ENCODE measurements around the gene CIITA. TPM values are rescaled to one million over a fixed set of nuclear protein-coding genes. Genes with fewer than 3 reads are reported as not detected.
"Not testable (repeated sequence)": the region's sequence is repeated elsewhere in the genome, so short reads cannot be mapped to it uniquely, and the experiment has no call there.

The CIITA gene
- total RNA-seq, 2 donors from 2014 or later, result 4.5 to 9.6 TPM

DNA sequence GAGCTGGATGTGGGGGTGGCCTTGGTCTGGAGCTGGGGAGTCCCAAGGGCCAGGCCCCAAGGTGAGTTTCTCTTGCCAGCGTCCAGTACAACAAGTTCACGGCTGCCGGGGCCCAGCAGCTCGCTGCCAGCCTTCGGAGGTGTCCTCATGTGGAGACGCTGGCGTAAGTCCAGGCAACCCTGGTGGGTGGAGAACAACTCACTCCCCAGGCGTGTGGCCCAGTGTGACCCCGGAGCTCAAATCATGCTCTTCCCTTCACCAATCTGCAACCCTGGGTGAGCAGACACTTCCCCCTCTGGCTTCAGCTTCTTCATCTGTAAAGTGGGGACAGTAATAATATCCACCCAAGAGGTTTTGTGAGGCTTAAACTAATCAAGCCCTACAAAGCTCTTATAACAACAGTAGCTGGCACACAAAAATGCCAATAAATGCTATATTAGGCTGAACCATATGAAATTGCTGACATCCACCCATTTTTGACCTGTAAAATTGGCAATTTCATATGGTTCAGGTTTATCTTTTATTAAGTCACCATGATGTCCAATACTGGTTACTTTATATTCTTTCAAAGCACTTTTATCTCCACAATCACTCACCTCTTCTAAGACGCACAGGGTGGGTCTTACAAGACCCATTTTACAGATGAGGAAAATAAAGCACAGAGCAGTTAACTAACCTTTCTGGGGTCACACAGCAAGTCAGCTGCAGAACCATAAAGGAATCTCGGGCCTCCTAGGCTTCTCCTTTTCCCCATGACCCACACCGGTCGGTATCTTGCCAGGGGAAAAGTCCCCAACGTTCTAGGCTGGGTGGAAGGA, 45.5 kb downstream of the CIITA start:
- Histone ChIP-seq H3K36me3 (no peaks in the 10 kb centered on the region), H3K4me3 (no peak overlapping the region), H3K4me1 (no peaks in the 10 kb centered on the region), H3K27me3 (no peaks in the 10 kb centered on the region), H3K9me3 (no peaks in the 10 kb centered on the region), H3K9ac (ENCODE audit: low read depth in 2 of 2, low read length in 2 of 2) (no peak overlapping the region), H3K27ac (no peak overlapping the region)
- intact Hi-C loops (cut with DNase I), result loop anchor here (10.0 kb wide), 1 partner anchor 258 kb away; no protein-coding TSS in a partner anchor
- TF ChIP-seq CTCF (IDR thresholded peaks at IDR 0.05), result no peak
- no peak for DNase-seq

- intact Hi-C loops (cut with DNase I), result loop anchor here (10.0 kb wide), 1 partner anchor 258 kb away; no protein-coding TSS in a partner anchor
- Histone ChIP-seq H3K27me3 (no peaks in the 10 kb centered on the region), H3K9me3 (no peaks in the 10 kb centered on the region), H3K27ac (no peak overlapping the region), H3K36me3 (no peaks in the 10 kb centered on the region), H3K4me1 (no peaks in the 10 kb centered on the region), H3K9ac (ENCODE audit: low read depth in 2 of 2, low read length in 2 of 2) (no peak overlapping the region), H3K4me3 (no peak overlapping the region)
- DNase-seq, result no peak
- TF ChIP-seq CTCF (IDR thresholded peaks at IDR 0.05), result no peak
Observed at GRCh38 chr16:10923146-10923649, 46.2 kb downstream of the CIITA start.

DNA sequence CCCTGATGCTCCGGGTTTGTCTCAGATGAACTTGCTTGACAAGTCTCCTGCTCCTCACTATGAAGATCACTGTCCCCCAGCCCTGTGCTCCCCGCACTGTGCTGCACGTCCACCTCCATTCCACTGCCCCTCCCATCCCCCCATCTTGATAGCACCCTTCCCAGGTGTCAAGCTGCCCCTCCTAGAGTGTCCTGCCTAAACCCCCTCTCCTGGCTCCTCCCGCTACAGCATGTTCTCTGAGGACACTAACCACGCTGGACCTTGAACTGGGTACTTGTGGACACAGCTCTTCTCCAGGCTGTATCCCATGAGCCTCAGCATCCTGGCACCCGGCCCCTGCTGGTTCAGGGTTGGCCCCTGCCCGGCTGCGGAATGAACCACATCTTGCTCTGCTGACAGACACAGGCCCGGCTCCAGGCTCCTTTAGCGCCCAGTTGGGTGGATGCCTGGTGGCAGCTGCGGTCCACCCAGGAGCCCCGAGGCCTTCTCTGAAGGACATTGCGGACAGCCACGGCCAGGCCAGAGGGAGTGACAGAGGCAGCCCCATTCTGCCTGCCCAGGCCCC, 46.7 kb downstream of the CIITA start:
- no peaks in the 10 kb centered on the region for H3K9me3 ChIP-seq
- no peak for TF ChIP-seq CTCF (IDR thresholded peaks at IDR 0.05)
- H3K27me3 ChIP-seq, result no peaks in the 10 kb centered on the region
- H3K27ac ChIP-seq, result no peak overlapping the region
- no peak for DNase-seq
- intact Hi-C loops (cut with DNase I), result loop anchor here (10.0 kb wide), 1 partner anchor 259 kb away; no protein-coding TSS in a partner anchor
- no peak overlapping the region for H3K4me3 ChIP-seq
- H3K36me3 ChIP-seq, result no peaks in the 10 kb centered on the region
- H3K9ac ChIP-seq (ENCODE audit: low read depth in 2 of 2, low read length in 2 of 2), result no peak overlapping the region
- H3K4me1 ChIP-seq, result no peaks in the 10 kb centered on the region

- not testable (repeated sequence) for H3K36me3 ChIP-seq; H3K27ac ChIP-seq; H3K4me1 ChIP-seq; H3K9me3 ChIP-seq; H3K27me3 ChIP-seq; H3K4me3 ChIP-seq; DNase-seq; H3K9ac ChIP-seq (ENCODE audit: low read depth in 2 of 2, low read length in 2 of 2)
- intact Hi-C loops (cut with DNase I), result loop anchor here (10.0 kb wide), 1 partner anchor 260 kb away; no protein-coding TSS in a partner anchor
Observed at GRCh38 chr16:10925285-10925684, 48.3 kb downstream of the CIITA start.

- TF ChIP-seq CTCF (IDR thresholded peaks at IDR 0.05), result no peak
- Histone ChIP-seq H3K4me1 (no peaks in the 10 kb centered on the region), H3K36me3 (no peaks in the 10 kb centered on the region), H3K27ac (no peak overlapping the region), H3K9ac (ENCODE audit: low read depth in 2 of 2, low read length in 2 of 2) (no peak overlapping the region), H3K27me3 (no peaks in the 10 kb centered on the region), H3K9me3 (no peaks in the 10 kb centered on the region), H3K4me3 (no peak overlapping the region)
- no peak for DNase-seq
- intact Hi-C loops (cut with DNase I), result loop anchor here (10.0 kb wide), 1 partner anchor 261 kb away; no protein-coding TSS in a partner anchor
Observed at GRCh38 chr16:10926094-10926493, 49.1 kb downstream of the CIITA start.

All from colonic mucosa (tissue), 4 donors.